Femur (tissue), 1 donor: ENCODE data around the gene SPECC1.
"Not testable (repeated sequence)": the region's sequence is repeated elsewhere in the genome, so short reads cannot be mapped to it uniquely, and the experiment has no call there.

ENCODE experiments used
- DNase-seq: peaks from one replicate; pipeline ENCODE4 v3.0.0-alpha.2; 2017

SPECC1 gene

DNA sequence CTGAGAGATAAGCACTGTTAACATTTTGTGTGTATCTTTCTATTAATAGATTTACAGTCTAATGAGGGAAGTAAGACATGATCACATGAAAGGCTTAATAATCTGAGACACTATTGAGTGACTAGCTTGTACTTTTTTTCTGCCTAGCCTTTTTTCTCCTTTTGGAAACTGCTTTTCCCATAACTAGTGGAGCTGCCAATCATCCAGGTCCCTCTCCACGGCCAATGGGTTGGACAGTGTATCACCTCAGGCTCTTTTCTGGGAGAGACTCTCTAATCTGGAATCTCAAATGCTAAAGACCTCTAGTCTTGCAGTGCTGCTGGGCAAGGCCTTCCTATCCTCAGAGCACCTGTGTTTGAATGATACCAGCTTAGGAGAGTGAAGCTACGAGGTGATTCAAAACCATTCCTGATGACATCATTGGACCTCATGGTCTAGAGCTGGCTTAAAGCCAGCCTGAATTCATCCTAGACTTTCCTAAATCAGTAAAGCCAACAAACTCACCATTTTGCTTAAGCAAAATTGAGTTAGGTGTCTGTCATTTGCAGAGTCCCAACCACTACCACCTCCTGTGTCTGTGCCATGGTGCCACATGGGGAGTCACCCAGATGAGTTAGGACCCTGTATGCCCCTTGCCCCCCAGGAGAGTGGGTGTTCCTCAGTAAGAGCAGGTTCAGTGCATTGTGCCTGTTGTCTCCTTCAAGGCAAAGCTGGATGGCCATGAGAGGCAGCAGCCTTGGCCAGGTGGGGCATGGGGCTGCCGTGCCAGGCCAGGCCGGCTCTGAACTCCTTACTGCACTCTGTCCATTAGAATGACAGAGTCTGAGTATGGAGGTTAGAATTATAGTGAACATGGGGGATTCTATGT is 62.9 kb downstream of the SPECC1 start:
- no peak for DNase-seq

DNA sequence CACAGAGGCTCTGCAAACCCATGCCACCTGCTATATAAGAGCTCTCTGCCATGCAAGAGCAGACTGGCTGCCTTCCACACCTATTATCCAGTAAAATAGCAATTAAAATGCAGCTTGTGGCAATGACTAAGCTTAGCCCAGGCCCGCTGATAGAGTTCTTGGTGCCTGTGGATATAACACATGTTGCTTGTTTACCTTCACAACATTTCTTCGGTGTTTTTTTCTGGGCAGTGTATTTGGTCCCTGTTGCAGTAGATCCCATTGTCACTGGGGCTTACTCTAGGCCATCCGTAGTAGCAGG is 63.5 kb downstream of the SPECC1 start:
- DNase-seq = no peak

DNA sequence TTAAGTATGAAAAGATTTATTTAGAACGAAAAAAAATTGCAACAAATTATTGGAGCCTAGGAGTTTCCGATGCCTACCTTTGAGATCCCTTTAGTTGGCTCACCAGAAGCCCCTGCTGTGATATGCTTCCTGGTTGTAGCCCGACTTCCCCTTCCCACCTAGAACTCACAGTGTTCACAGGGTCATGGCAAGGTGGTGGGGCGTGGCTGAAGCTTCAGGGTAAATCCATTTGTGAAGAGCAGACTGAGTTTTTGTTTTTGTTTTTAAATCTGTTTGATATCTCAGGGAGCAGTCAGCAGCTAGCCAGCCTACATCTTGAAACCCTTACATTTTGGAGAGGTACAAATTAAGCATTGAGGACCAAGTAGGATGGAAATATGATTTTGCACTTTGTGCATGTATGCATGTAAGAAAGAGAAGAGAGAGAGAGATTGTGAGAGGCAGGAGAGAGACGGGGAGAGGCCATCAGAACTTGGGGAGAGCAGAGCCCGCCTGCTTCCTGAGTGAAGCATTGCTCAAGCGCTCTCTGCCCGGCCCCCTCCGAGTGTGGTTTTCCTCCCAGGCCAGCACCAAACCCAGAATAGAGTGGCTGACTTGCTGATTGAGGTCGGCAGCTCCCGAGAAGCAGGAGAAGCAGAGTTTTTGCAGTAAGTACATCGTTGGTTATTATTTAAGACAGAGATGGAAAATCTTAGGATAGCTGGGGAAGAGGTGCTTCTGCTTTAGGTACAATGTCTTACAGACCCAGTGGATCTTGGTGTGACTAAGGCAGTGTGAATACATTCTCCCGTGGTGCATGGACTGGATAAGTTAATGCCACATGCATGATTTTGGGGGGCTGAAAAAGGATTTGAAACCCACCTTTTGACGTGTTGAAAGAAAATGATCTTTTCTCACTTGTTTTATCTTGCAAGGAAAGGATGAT is 64.2 kb downstream of the SPECC1 start:
- DNase-seq = peak; percentile 73

DNA sequence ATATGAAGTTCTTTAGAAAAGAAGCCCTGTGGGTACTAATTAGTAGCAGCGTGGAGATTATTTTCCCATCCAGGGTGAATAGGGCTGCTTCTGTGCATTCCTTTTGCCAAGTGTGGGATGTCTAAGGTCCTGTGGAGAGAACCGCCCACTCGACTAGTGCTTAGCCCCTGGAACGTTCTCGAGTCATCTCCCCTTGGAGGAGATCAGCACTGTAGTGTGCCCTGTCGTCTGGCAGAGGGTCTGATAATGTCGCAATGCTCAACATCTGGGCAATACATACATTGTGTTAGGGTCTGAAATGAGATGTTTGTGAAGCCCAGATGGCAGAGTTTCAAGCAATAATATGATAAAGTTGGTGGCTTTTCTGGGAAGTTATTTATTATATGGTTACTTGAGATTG is 64.8 kb downstream of the SPECC1 start:
- DNase-seq = no peak

DNA sequence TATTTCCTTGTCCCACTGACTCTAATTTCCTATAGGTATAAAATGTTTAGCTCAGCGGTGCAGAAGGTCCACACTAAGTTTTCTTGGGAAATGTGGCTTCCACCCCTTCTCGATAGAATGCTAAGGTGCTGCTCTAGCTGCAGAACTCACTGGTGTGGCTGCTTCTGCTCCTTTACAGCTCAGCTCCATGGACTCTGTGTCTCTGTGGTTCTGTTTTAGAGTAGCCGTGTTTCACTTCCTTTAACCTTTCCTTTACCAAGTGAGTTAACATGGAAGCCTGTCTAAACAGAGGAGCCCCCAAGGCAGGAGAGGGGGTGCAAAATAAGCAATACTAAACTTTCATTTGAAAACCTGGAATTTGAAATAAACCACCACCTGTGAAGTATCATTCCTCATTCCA is 65.3 kb downstream of the SPECC1 start:
- no peak for DNase-seq

DNA sequence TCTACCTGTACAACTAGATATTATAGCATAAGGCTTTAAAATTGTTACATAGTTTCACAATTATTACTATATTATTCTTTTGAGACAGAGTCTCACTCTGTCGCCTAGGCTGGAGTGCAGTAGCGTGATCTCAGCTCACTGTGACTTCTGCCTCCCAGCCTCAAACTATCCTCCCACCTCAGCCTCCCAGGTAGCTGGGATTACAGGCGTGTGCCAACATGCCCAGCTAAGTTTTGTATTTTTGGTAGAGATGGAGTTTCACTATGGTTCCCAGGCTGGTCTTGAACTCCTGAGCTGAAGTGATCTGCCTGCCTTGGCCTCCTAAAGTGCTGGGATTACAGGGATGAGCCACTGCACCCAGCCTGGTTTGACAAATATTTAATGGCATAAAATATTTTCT is 67.0 kb downstream of the SPECC1 start:
- not testable (repeated sequence) for DNase-seq

DNA sequence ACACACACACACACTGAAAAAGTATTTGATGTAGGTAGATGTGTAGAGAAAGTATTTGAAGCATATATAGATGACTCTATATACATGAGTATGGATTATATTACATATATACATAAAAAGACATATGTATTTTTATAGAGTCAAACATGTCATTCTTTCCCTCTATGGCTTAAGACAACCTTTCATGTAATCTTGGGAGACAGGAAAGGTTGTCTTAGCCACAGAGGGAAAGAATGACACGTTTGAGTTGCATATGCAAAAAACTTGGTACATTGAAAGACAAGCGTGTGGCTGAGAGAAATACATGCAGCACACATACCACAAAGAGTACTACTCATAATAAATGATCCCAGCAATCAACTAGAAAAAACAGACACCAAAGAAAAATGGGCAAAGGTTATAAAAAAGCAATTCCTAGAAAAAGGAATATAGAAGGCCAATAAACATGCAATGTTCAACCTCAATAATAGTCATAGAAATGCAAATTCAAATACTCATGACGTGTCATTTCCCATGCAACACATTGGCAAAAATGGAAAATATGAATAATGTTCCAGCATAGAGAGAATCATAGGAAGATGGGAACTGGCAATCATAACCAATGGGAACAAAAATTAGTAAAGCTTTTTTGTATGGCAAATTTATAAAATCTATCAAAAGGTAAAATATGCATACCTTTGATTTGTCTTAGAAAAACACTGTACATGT is 69.0 kb downstream of the SPECC1 start:
- no peak for DNase-seq

DNA sequence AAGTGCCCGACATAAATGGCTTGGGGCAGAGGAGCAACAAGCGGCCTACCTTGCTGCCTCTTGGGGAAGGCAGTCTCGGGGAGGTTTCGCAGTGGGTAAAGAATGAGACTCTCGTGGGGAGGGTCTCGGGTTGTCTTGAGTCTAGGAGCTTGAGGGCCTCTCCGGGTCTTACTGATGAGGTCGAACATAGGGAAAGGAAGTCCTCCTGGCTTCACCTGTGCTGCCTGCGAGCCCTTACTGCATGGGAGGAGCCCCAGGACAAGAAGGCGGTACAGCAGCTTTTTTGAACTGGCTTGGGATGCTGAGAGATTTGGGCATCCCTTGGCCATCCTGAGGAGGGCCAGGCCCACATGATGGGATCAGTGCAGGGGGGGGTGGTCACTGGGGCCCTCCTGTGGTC is 71.4 kb downstream of the SPECC1 start:
- DNase-seq = no peak

DNA sequence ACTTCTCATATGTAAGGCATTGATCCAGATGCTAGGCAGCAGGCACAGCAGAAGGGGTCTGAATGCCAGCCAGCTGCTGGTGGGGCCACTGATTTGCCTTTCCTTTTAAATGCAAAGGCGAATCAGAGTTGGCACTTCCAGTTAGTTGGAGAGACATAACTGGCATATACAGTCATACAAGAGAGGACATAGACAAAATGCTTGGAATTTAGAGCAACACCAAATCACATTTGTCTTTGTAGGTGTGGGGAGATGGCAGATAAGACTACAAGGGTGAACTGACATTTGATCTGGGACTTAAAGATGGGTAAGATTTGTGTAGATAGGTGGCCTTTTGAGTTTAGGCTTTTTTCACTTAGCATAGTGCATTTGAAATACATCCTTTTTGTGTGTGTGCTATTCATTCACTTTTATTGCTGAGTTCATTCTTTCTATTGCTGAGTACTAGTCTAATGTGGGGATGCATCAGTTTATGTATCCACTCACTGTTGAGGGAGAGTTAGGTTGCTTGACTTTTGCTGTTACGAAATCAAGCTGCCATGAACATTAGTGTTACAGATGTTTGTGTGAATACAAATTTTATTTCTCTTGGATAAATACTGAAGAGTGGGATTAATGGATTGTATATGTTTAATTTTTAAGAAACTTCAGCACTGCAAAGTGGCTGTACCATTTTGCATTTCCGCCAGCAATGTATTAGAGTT is 74.1 kb downstream of the SPECC1 start:
- DNase-seq = no peak

DNA sequence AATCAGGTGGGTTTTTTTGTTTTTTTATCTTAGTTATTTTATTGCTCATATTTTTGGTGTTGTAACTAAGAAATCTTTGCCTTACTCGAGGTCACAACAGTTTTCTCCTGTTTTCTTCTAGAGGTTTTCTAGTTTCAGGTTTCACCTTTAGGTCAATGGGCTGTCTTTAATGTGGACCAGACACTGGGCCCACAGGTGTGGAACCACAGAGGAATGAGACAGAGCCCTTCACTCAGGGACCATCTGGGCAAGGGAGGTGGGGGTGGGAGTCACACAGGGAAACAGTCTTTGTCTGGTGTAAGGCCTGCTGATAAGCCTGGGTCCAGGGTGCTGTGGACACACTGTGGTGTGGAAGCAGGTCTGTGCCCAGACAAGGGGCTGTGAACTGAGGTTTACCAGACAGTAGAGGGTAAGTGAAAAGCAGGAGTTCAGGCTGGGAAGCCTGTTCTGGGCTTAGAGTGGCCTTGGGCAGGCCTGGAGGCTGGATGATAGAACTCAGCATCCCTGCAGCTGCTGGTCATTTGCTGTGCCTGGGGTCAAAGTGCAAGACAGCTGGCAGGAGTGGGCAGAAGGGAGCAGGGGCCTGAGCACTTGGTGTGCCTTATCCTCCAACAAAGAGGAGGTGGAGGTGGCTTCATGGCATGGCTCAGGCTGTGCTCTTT is 75.6 kb downstream of the SPECC1 start:
- DNase-seq = no peak

DNA sequence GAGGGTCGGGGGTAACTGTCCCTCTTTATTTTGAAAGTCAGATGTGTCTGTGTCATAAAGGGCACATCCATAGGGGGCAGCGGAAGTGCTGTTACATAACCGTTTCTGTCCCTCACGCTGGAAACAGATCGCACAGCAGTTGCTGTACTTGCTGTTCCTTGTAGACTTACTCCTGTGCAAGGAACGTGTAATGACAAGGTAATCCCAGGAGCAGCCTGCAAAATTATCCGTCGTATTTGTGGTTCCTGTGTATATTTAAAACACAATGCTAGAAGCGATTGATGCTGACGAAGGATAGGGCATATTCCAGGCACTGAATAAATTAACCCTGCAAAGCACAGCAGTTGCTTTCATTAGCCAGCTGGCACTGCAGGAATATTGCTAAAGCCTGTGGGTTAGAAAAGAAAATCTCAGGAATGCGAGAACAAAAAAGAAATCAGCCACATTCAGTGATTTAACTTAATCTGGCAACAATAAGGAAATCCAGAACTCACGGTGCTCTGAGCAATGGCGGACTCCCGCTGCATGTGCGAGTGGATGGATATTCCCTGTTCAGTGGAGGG is 76.2 kb downstream of the SPECC1 start:
- DNase-seq = no peak

DNA sequence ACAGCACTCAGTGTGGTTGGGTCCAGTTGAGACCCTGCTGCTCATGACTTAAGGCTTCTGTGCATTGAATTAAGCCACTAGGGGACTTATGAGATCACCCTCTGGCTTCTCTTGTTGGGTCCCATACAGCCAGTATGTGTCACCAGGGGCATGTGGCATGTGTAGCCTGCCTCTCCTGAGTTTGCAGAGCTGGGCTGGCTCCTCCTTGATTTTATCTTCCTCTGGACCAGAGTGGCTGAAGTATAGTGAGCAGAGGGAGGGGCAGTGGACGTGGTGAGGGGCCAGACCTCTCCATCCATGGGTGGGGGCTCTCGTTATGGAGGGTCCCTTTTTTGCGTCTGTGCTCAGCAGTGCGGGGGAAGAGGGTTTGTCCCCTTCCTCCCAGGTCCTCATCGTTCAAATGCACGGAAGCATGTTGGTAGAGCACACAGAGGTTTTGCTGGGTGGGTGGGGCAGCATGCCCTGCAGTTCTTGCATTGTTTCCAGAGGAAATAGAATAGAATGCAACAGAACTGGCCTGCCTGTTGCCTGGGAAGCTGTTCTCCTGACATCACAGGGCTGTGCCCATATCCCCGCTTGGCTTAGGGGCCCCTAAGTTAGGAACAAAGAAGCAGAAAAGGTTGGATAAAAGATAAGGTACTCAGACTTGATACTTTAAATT is 77.4 kb downstream of the SPECC1 start:
- no peak for DNase-seq

DNA sequence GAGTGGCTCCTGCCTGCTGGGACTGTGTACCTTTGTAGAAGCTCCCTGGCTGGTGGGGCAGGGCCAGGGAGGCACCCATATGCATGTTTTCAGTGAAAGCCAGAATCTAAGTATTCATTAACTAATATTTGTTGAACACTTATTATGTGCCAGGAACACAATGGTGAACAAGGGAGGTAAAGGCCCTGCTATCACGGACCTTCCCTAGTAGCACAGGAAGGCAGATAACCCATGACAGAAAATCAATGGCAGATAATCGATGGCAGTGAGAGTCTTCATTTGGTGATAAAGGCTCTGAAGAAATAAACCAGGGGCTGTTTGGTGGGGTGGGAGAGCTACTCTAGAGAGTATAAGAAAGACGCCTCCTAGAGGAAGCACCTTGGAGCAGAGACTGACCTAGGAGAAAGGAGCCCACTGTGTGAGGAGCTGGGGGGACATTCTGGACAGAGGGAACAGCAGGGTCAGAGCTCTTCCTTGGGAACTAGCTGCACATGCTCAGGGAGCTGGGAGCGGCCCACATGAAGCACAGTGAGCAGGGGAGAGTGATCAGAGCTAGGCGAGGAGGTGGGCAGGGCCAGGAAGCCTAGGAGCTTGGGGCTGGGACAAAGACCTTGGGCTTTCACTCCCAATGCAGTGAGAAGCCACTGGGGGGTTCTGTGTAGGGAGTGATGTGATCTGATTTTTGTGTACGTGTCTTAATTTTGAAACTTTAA is 78.5 kb downstream of the SPECC1 start:
- DNase-seq = no peak

DNA sequence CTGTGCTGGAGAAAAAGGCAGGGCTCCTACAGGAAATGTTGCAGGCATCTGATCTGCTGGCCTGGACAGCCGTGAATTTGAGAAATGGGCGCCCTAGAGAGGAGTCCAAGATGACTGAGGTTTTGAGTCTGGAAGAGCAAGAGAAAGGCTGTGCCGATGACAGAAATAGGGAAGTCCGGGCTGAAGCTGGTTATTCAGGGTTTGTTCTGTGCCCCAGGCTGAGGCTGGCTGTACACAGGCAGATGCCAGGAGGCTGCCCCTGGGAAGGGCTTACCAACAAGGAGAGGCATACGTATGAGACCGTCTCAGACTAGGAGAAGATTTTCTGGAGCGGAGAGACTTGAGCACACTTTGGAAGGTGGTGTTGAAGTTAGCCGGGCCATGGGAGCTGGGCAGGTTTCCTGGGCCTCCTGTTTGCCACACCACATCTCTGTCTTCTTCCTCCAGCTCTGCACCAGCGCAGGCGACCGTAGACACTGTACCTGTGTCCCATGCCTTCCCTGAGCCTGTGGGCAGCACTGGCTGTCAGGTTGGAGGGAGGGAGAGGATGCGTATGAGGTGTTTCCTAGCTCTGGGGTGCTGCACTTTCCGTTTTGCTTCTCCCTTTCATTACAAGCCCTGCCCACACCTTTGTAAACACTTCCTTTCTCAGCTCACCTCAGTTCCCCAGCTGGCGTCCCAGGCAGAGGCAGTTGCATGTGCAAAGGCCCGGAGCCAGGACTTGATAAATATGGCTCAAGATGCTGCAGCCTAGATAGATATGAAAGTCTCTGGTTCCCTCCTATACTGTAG is 80.8 kb downstream of the SPECC1 start:
- no peak for DNase-seq

DNA sequence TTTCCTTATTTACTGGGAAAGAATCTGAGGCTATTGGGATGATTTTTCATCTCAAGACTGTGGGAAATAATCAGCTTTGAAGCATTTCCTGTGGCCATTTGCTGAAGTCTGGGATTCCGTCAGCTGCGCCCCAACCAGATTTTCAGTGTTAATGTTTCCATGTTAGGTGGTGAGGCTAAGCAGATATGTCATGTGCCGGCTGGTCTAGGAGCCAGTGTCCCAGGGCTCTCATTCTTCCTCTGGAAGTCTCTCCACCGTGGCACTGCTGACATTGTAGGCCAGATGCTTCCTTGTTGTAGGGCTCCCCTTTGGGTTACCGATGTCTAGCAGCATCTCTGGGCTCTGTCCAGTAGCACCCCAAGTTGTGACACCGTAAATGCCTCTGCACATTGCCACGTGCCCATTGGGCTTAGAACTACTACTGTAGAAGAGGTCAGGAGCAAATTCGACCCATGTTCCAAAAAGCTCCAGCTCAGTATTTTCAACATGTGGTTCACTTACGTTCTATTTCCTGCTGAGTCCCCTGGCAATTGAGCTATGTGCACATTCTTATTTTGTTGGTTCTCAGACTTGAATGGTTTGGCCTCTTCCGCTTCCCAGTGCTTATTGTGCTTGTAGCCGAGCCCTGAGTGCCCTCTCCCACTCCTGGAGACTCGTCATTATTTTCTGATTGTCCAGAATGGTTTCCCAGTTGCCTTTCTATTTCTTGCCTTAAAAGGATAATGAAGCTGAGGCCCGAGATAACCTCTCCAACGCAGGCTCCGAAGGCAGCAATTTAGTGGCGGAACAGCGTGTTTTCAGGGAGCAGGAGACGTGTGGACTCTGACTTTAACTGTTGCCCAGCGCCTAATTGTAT is 82.2 kb downstream of the SPECC1 start:
- peak; percentile 68 for DNase-seq

DNA sequence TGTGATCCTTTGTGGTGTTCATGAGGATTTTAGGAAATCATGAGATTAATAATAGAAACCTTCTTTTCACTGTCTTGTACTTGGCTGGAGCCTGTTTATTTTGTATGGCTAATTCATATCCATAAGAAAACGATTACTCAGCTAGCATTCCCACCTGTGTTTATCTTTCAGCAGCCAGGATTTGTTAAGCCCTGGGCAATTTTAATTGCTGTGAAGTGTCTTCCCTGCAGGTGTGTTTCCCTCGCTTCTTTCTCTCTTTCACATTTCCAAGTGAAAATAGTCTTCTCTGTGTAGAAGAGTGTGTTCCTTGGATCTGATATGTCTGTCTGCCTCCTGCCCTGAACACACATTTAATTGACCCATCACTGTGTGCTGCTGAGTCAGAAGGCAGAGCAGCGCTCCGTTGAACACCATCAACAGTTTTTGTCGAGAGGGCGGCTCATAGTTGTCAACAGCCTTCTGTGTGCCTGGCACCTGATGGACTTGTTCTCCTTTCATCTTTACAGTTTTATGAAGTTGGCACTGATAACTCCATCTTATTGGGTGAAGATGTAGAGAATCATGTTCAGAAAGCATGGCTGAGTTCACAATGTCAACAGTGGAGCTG is 83.2 kb downstream of the SPECC1 start:
- no peak for DNase-seq

DNA sequence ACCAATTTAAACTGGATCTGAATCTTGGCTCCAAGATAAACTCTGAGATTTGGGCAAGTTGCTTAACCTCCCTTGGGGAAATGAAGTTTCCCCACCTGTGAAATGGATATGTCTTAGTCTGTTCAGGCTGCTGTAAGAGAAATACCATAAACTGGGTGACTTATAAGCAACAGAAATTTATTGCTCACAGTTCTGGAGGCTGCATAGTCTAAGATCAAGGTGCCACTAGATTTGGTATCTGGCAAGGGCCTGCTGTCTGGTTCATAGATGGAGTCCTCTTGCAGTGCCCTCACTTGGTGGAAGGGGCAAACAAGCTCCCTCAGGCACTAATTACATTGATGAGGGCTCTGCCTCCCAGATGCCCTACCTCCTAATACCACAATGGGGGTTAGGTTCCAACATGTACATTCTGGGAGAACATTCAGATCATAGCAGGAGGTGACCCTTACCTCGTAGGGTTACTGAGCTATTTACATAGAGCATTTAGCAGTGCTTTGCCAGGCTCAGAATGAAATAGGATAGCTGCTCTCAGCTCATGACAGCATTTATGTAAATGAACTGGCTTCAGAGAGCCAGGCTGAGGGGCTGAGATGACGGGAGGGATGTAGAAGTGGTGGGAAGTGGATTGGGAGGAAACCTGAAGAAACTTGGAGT is 83.9 kb downstream of the SPECC1 start:
- no peak for DNase-seq

DNA sequence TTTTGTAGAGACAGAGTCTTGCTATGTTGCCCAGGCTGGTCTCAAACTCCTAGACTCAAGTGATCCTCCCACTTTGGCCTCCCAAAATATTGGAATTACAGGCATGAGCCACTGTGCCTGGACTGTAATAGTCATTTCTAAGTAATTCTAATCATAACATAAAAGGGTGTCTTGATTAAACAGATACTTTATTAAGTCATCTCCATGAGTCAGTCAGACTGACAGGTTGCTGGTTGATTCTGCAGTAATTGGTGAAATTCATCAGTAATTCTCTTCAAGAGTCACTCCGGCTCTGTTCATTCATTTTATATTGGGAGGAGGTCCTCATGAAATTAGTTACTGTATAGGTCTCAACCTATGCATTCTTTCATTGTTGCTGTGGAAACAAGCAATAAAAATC is 85.6 kb downstream of the SPECC1 start:
- no peak for DNase-seq
